K562 (cell line): ENCODE measurements around the gene MPRIP. TPM values are rescaled to one million over a fixed set of nuclear protein-coding genes. Genes with fewer than 3 reads are reported as not detected.

Source experiments
- ATAC-seq: fragments of 200-7000 bp; cut with Tn5 transposase; 3 replicates; pipeline ENCODE4 v1.9.1; 2020; ENCODE audit warnings: moderate library complexity
- BruUV-seq: library from RNA; stranded (reverse); fragments of 400-500 nt; replicated peaks from 2 replicates; lab custom pipeline; 2021; lab: Mats Ljungman, UMichigan
- CTCF ChIA-PET: fragments of 300-600 bp; formaldehyde crosslinking; extraction: SDS; loops from one replicate; lab custom pipeline; 2021; ENCODE audit warnings: low intra/inter-chr PET ratio; lab: Yijun Ruan, JAX
- POLR2A ChIA-PET: fragments of 300-600, 350-650 bp; sonication (Branson Sonifier 250); formaldehyde crosslinking; extraction: SDS; loops from one replicate; lab custom pipeline; 2021; ENCODE audit warnings: antibody characterized with exemption, inconsistent platforms; lab: Yijun Ruan, JAX
- DNase-seq, 4 experiments: peaks; one replicate each; pipeline versions ENCODE4 v3.0.0 to v3.0.0-alpha.2; 2011 to 2018; ENCODE audit warnings: low spot score in 3 of 4, mixed read lengths in 3 of 4; ENCODE audit errors: extremely low read depth in 1 of 4
- FAIRE-seq: peaks from 2 replicates; lab custom pipeline; 2011; peaks lifted over from hg19 to GRCh38; lab: Jason Lieb, UNC
- H2AFZ ChIP-seq: 2 replicates; pipeline ENCODE4 v1.6.0; 2011; ENCODE audit warnings: low read depth, low read length, control low read depth, inconsistent platforms
- H3K27ac ChIP-seq: fragments of 200-600 bp; 3 replicates; pipeline ENCODE4 v1.8.0; 2011; ENCODE audit warnings: low read depth, mild to moderate bottlenecking, control low read depth, inconsistent platforms, low read length, moderate library complexity, mixed read lengths; ENCODE audit errors: extremely low read depth
- H3K27me3 ChIP-seq, 2 experiments: fragments of 300-600 bp in 1 of 2; 2 replicates in 1 of 2; 3 replicates in 1 of 2; pipeline versions ENCODE4 v1.6.0 to v1.8.0; 2011; ENCODE audit warnings: inconsistent platforms in 2 of 2, low read length in 2 of 2, mild to moderate bottlenecking in 1 of 2, mixed read lengths in 1 of 2, moderate library complexity in 1 of 2; ENCODE audit not compliant: control insufficient read depth in 2 of 2, insufficient read depth in 2 of 2
- H3K36me3 ChIP-seq: fragments of 300-600 bp; 3 replicates; pipeline ENCODE4 v1.8.0; 2011; ENCODE audit warnings: mild to moderate bottlenecking, low read length, inconsistent platforms; ENCODE audit not compliant: control insufficient read depth, insufficient read depth
- H3K4me1 ChIP-seq, 2 experiments: fragments of 200-600 bp in 1 of 2; replicated peaks in 1 of 2; 2 replicates in 1 of 2; 3 replicates in 1 of 2; pipeline versions ENCODE4 v1.5.1 to v1.8.0; 2011; ENCODE audit warnings: inconsistent platforms in 2 of 2, low read length in 2 of 2, mild to moderate bottlenecking in 1 of 2, mixed read lengths in 1 of 2, moderate library complexity in 1 of 2; ENCODE audit not compliant: control insufficient read depth in 2 of 2, insufficient read depth in 2 of 2
- H3K4me2 ChIP-seq: 2 replicates; pipeline ENCODE4 v1.6.1; 2011; ENCODE audit warnings: low read length, control low read depth, inconsistent platforms, mixed read lengths; ENCODE audit not compliant: insufficient read depth
- H3K4me3 ChIP-seq: fragments of 200-600 bp; sonication (generic), shearing (Covaris generic); 2 replicates; pipeline ENCODE4 v1.5.1; 2016; ENCODE audit warnings: control low read depth, inconsistent platforms
- H3K79me2 ChIP-seq: fragments of 200-600 bp; 3 replicates; pipeline ENCODE4 v1.8.0; 2011; ENCODE audit warnings: low read length, inconsistent platforms; ENCODE audit not compliant: control insufficient read depth, insufficient read depth
- H3K9ac ChIP-seq, 2 experiments: 2 replicates each; pipeline versions ENCODE4 v1.6.0 to v1.6.1; 2011; ENCODE audit warnings: low read depth in 2 of 2, low read length in 2 of 2, control low read depth in 1 of 2, inconsistent platforms in 1 of 2, mild to moderate bottlenecking in 1 of 2, mixed read lengths in 1 of 2; ENCODE audit not compliant: insufficient read depth in 1 of 2
- H3K9me1 ChIP-seq: one replicate; pipeline ENCODE4 v1.6.0; 2011; ENCODE audit warnings: inconsistent platforms, mild to moderate bottlenecking, low read length, moderate library complexity; ENCODE audit not compliant: control insufficient read depth, insufficient read depth
- H3K9me3 ChIP-seq: replicated peaks from 2 replicates; pipeline ENCODE4 v1.5.1; 2011; ENCODE audit warnings: low read depth, low read length, inconsistent platforms; ENCODE audit not compliant: control insufficient read depth, insufficient read depth
- H4K20me1 ChIP-seq: replicated peaks from 2 replicates; pipeline ENCODE4 v1.6.1; 2011; ENCODE audit warnings: low read length, inconsistent platforms, mixed read lengths; ENCODE audit not compliant: control insufficient read depth, insufficient read depth
- ATF7 ChIP-seq: fragments of 450-650 bp; IDR thresholded peaks from 2 replicates; pipeline ENCODE4 v1.7.1; 2014; ENCODE audit warnings: mild to moderate bottlenecking, moderate library complexity
- BHLHE40 ChIP-seq: IDR thresholded peaks from 2 replicates; pipeline ENCODE4 v1.6.1; 2011; ENCODE audit warnings: low read length, improper control_type of control experiment
- CHD2 ChIP-seq: IDR thresholded peaks from 2 replicates; pipeline ENCODE4 v1.6.1; 2011; ENCODE audit warnings: low read depth, low read length
- EHMT2 ChIP-seq: fragments of 450-650 bp; IDR thresholded peaks from 2 replicates; pipeline ENCODE4 v1.6.1; 2018; ENCODE audit warnings: antibody characterized with exemption
- ETS2 ChIP-seq: IDR thresholded peaks from 2 replicates; pipeline ENCODE4 v1.6.1; 2016; ENCODE audit warnings: borderline replicate concordance, missing genetic modification characterization, mild to moderate bottlenecking, moderate library complexity, missing compliant biosample characterization; ENCODE audit not compliant: poor library complexity, severe bottlenecking
- ETV6 ChIP-seq, 3 experiments: fragments of 150-350 bp in 1 of 3; sonication (generic) in 1 of 3; formaldehyde crosslinking in 1 of 3; IDR thresholded peaks; 2 replicates each; pipeline versions ENCODE4 v1.6.1 to v1.8.0; 2014 to 2022; ENCODE audit warnings: borderline replicate concordance in 2 of 3, low read depth in 2 of 3, antibody characterized with exemption in 1 of 3, low read length in 1 of 3, mild to moderate bottlenecking in 1 of 3, missing genetic modification reagents in 1 of 3
- HDAC3 ChIP-seq: fragments of 450-650 bp; IDR thresholded peaks from 2 replicates; pipeline ENCODE4 v1.6.1; 2018; ENCODE audit warnings: borderline replicate concordance, mild to moderate bottlenecking, moderate library complexity; ENCODE audit not compliant: partially characterized antibody
- MBD2 ChIP-seq: sonication (generic); IDR thresholded peaks from 2 replicates; pipeline ENCODE4 v1.6.1; 2016; ENCODE audit warnings: low read depth, borderline replicate concordance
- MEF2A ChIP-seq: IDR thresholded peaks from 2 replicates; pipeline ENCODE4 v1.6.1; 2011; ENCODE audit warnings: low read depth, mild to moderate bottlenecking, low read length, moderate library complexity; ENCODE audit not compliant: control insufficient read depth
- MYNN ChIP-seq, 2 experiments: sonication (generic); formaldehyde crosslinking in 1 of 2; IDR thresholded peaks; 2 replicates each; pipeline versions ENCODE4 v1.5.0 to v1.6.1; 2016 to 2020; ENCODE audit warnings: antibody characterized with exemption in 1 of 2, missing genetic modification reagents in 1 of 2
- NFE2L1 ChIP-seq: fragments of 450-650 bp; IDR thresholded peaks from 2 replicates; pipeline ENCODE4 v1.6.1; 2016; ENCODE audit warnings: missing genetic modification characterization, low read depth, mild to moderate bottlenecking, missing compliant biosample characterization, moderate library complexity, borderline replicate concordance
- NFRKB ChIP-seq: fragments of 450-650 bp; IDR thresholded peaks from 2 replicates; pipeline ENCODE4 v1.6.1; 2016; ENCODE audit warnings: low read depth
- PCBP2 ChIP-seq: fragments of 200-400 bp; formaldehyde crosslinking; IDR thresholded peaks from 2 replicates; pipeline ENCODE4 v1.6.1; 2018; ENCODE audit warnings: low read length, low read depth, mild to moderate bottlenecking, moderate library complexity; ENCODE audit not compliant: poor library complexity, severe bottlenecking
- RFX1 ChIP-seq: fragments of 450-650 bp; IDR thresholded peaks from 2 replicates; pipeline ENCODE4 v1.6.1; 2016; ENCODE audit warnings: mild to moderate bottlenecking, moderate library complexity
- RFX5 ChIP-seq: IDR thresholded peaks from 2 replicates; pipeline ENCODE4 v1.6.1; 2011; ENCODE audit warnings: low read depth, mild to moderate bottlenecking, improper control_type of control experiment, low read length
- STAG1 ChIP-seq: sonication (generic); formaldehyde crosslinking; IDR thresholded peaks from 2 replicates; pipeline ENCODE4 v1.5.0; 2020; ENCODE audit warnings: missing genetic modification reagents, borderline replicate concordance
- TAL1 ChIP-seq: fragments of 450-650 bp; IDR thresholded peaks from 2 replicates; pipeline ENCODE4 v1.6.1; 2016; ENCODE audit warnings: mild to moderate bottlenecking
- TBL1XR1 ChIP-seq, 2 experiments: IDR thresholded peaks; 2 replicates each; pipeline ENCODE4 v1.6.1; 2012; ENCODE audit warnings: improper control_type of control experiment in 2 of 2, low read length in 2 of 2, mild to moderate bottlenecking in 1 of 2
- U2AF1 ChIP-seq: fragments of 200-400 bp; formaldehyde crosslinking; optimal IDR thresholded peaks from 2 replicates; pipeline ENCODE3; 2017; ENCODE audit warnings: mild to moderate bottlenecking, low read depth, low read length, moderate library complexity
- ZNF12 ChIP-seq: sonication (generic); formaldehyde crosslinking; IDR thresholded peaks from 2 replicates; pipeline ENCODE4 v1.4.0; 2020; ENCODE audit warnings: mild to moderate bottlenecking, missing genetic modification reagents
- ZNF316 ChIP-seq: fragments of 450-650 bp; IDR thresholded peaks from 2 replicates; pipeline ENCODE4 v1.6.1; 2016
- ZNF347 ChIP-seq: fragments of 450-650 bp; formaldehyde crosslinking; IDR thresholded peaks from 2 replicates; pipeline ENCODE4 v1.4.0; 2020; ENCODE audit warnings: low read depth, mild to moderate bottlenecking, moderate library complexity
- ZNF778 ChIP-seq: fragments of 450-650 bp; formaldehyde crosslinking; IDR thresholded peaks from 2 replicates; pipeline ENCODE4 v1.4.0; 2020; ENCODE audit warnings: mild to moderate bottlenecking, moderate library complexity
- WGBS: fragments of 100-300 bp; shearing (Covaris generic); methylation state at CpG from one replicate; pipeline ENCODE4 v1.1.6; 2016; ENCODE audit warnings: low coverage, mixed read lengths; ENCODE audit not compliant: insufficient coverage; ENCODE audit errors: missing lambda C conversion rate; 5-methylcytosine and 5-hydroxymethylcytosine counted together
- in situ Hi-C: fragments of 300-500 bp; cut with MboI; formaldehyde crosslinking; loops from 4 replicates; pipeline ENCODE4 v1.15.0; 2018; ENCODE audit warnings: inconsistent platforms, mixed read lengths
- intact Hi-C: fragments of 100-400 bp; cut with micrococcal nuclease; formaldehyde crosslinking; loops from 2 replicates; pipeline ENCODE4 v1.14.2; 2022
- polyA plus RNA-seq, 8 experiments: library from polyadenylated mRNA; depleted of rRNA in 4 of 8; stranded (reverse) in 5 of 8; unstranded in 3 of 8; fragments of >200 nt; fragmentation: Nextera tagmentation in 2 of 8; fragmentation: Illumina TruSeq in 1 of 8; extraction: Ambion mirVana in 2 of 8; extraction: Trizol in 1 of 8; gene quantifications; 2 replicates each; pipeline versions ENCODE4 v1.2.1 to v1.2.3, GENCODE V29; 2011 to 2014; ENCODE audit warnings: inconsistent platforms in 1 of 8, missing spikeins in 1 of 8
- total RNA-seq, 7 experiments: library from RNA; depleted of rRNA in 6 of 7; stranded (reverse); fragments of >200 nt in 6 of 7; fragmentation: Illumina TruSeq in 2 of 7; extraction: Trizol in 2 of 7; gene quantifications; 2 replicates each; pipeline versions ENCODE4 v1.2.1 to v1.2.3, GENCODE V29; 2011 to 2021; ENCODE audit warnings: low replicate concordance in 1 of 7
- TF ChIP-seq, protein P1 (sequence below): sonication (generic); formaldehyde crosslinking; IDR thresholded peaks from 2 replicates; pipeline ENCODE4 v1.8.0; 2022; ENCODE audit warnings: mild to moderate bottlenecking, missing genetic modification reagents

The MPRIP gene
- total and polyA plus RNA-seq, 9 of the 15 experiments (the other 6 are each of a cell fraction or from before 2014, with no cell fraction given): 10.0 to 72.6 (median 30.1) TPM

GRCh38 chr17:17131839-17132238 is 89.6 kb downstream of the MPRIP start (continued):
- TF ChIP-seq NFE2L1 (tag): no peak
- TF ChIP-seq ZNF12 (CRISPR knock-in tag): no peak
- TF ChIP-seq MEF2A: no peak
- no peak for TF ChIP-seq EHMT2
- TF ChIP-seq ETV6 (IDR thresholded peaks at IDR 0.05; ENCODE audit: borderline replicate concordance in 1 of 2, low read depth in 2 of 2, low read length in 1 of 2): no peak
- TF ChIP-seq ETV6 (CRISPR knock-in tag; IDR thresholded peaks at IDR 0.05; ENCODE audit: borderline replicate concordance): no peak
- no peak for TF ChIP-seq ZNF316
- no peak for TF ChIP-seq TAL1
- no peak for TF ChIP-seq PCBP2
- TF ChIP-seq U2AF1: no peak
- no peak for TF ChIP-seq ATF7
- no peak for TF ChIP-seq NFRKB
- TF ChIP-seq TBL1XR1 (IDR thresholded peaks at IDR 0.05; ENCODE audit: low read length in 2 of 2): no peak
- TF ChIP-seq CHD2: no peak
- no peak for TF ChIP-seq STAG1

DNA sequence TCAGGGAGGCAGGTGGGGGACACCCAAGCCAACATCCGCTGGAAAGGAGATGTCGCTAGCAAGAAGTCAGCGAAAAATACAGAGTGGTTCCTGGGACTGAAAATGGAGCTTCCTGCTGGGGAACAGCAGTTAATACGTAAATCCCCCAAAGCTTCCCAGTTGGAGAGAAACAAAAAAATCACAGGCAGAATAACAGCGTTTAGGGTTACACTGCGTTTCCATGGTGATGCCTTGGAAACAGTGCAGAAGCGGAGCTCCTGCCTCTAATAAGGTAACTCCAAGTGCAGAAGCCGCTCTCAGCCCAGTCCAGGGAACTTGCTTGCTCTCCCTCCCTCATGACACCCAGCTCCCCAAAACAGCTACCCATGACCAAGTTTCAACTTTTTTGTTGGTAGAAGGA is 90.5 kb downstream of the MPRIP start:
- in situ Hi-C loops (no loop called here), intact Hi-C loops (no loop called here)
- no TSS peak for BruUV-seq
- Histone ChIP-seq H3K4me1 (peaks cover 0 to 3% of the 10 kb centered on the region in 2 experiments; a peak in 1 of 5 replicates), H3K79me2 (no peaks in the 10 kb centered on the region), H4K20me1 (0 out of 2 replicates have a peak, but pooled peaks cover 3% of the 10 kb centered on the region), H3K9me1 (no peaks in the 10 kb centered on the region), H2AFZ (no peak overlapping the region), H3K9ac (no peak overlapping the region), H3K27ac (no peak overlapping the region), H3K9me3 (no peaks in the 10 kb centered on the region), H3K4me3 (no peak overlapping the region), H3K27me3 (no peaks in the 10 kb centered on the region), H3K36me3 (0 out of 3 replicates have a peak, but pooled peaks cover 4% of the 10 kb centered on the region), H3K4me2 (no peak overlapping the region)
- ATAC-seq (no peak), FAIRE-seq (no peak), DNase-seq (no peak)
- 91% methylated on average over 6 of the region's 8 CpGs for WGBS
- ChIA-PET CTCF (no interaction called here), POLR2A (no interaction called here)
- no peak for TF ChIP-seq BHLHE40
- TF ChIP-seq ETS2 (tag): no peak
- TF ChIP-seq MBD2: no peak
- TF ChIP-seq RFX1: peak; percentile 58
- no peak for TF ChIP-seq ZNF778
- peak; percentile 62; the same call in 1 of the 2 replicates for TF ChIP-seq MYNN (IDR thresholded peaks at IDR 0.05)
- TF ChIP-seq MYNN (CRISPR knock-in tag; IDR thresholded peaks at IDR 0.05): no peak
- TF ChIP-seq ETV6 (IDR thresholded peaks at IDR 0.05; ENCODE audit: borderline replicate concordance in 1 of 2, low read depth in 2 of 2, low read length in 1 of 2): no peak
- no peak for TF ChIP-seq ETV6 (CRISPR knock-in tag; IDR thresholded peaks at IDR 0.05; ENCODE audit: borderline replicate concordance)
- TF ChIP-seq, protein P1, sequence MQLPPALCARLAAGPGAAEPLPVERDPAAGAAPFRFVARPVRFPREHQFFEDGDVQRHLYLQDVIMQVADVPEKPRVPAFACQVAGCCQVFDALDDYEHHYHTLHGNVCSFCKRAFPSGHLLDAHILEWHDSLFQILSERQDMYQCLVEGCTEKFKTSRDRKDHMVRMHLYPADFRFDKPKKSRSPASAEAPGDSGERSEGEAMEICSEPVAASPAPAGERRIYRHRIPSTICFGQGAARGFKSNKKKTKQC (CRISPR knock-in tag): no peak
- TF ChIP-seq HDAC3: no peak
- no peak for TF ChIP-seq RFX5
- no peak for TF ChIP-seq ZNF347 (CRISPR knock-in tag)
